Vagina (tissue), 2 donors: ENCODE results near the gene PIEZO1.

ENCODE experiments used
- CTCF ChIP-seq, 3 experiments: fragments of 450-650 bp in 2 of 3; fragments of 200-600 bp in 1 of 3; sonication (generic) in 1 of 3; IDR thresholded peaks; one replicate each; pipeline ENCODE4 v1.5.1; 2017 to 2019; ENCODE audit warnings: antibody characterized with exemption in 3 of 3, mild to moderate bottlenecking in 2 of 3, moderate library complexity in 2 of 3
- POLR2A ChIP-seq, 2 donors: fragments of 450-650 bp; IDR thresholded peaks; one replicate each; pipeline ENCODE4 v1.6.1; 2017; ENCODE audit warnings: antibody characterized with exemption in 2 of 2, mild to moderate bottlenecking in 2 of 2, moderate library complexity in 2 of 2
- POLR2AphosphoS5 ChIP-seq, 2 donors: sonication (generic); formaldehyde crosslinking; IDR thresholded peaks; one replicate each; pipeline ENCODE4 v1.9.0; 2017; ENCODE audit warnings: antibody characterized with exemption in 2 of 2, mild to moderate bottlenecking in 2 of 2, low read depth in 1 of 2; ENCODE audit not compliant: insufficient read depth in 1 of 2

- no peak for TF ChIP-seq CTCF (IDR thresholded peaks at IDR 0.05)
- no peak for TF ChIP-seq POLR2A (IDR thresholded peaks at IDR 0.05)
- no peak for TF ChIP-seq POLR2AphosphoS5 (IDR thresholded peaks at IDR 0.05; ENCODE audit: insufficient read depth in 1 of 2, low read depth in 1 of 2)
These were observed 89.8 kb downstream of the PIEZO1 start for GRCh38 chr16:88695218-88695617.
